ENCODE data around the gene PLVAP.

The PLVAP gene

DNA sequence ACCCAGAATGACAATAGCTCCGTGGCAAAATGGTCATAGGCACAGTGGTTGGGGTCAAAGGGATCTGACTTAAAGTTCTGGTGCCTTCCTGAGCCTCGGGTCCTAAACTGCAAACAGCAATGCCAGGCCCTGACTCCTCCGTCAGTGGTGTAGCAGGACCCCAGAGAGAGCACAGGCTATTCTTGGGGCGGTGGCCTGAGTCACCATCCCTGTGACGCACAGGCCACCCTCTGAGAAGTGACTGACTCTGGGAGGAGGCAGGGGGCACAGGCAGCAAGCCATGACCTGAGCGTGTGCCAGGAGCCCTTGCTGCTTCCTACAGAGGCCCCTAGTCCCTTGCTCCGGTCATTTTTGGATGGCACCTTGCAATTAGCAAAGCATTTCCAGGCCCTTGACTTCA is 18.7 kb downstream of the PLVAP start:
- H3K27ac ChIP-seq (ENCODE audit: low read depth, low read length), result no peak overlapping the region
- no peak overlapping the region for H3K9ac ChIP-seq (ENCODE audit: low read depth in 1 of 2, low read length in 2 of 2)
- no peaks in the 10 kb centered on the region for H3K27me3 ChIP-seq (ENCODE audit: control insufficient read depth in 1 of 2, insufficient read depth in 2 of 2, low read length in 2 of 2)
- no peak overlapping the region for H3K4me3 ChIP-seq (ENCODE audit: low read depth in 1 of 2, low read length in 2 of 2)
- H3K9me3 ChIP-seq (ENCODE audit: control insufficient read depth in 1 of 2, low read length in 2 of 2), result no peaks in the 10 kb centered on the region
- H3K4me1 ChIP-seq (ENCODE audit: control insufficient read depth in 1 of 2, insufficient read depth in 2 of 2, low read length in 2 of 2), result no peaks in the 10 kb centered on the region
- no peaks in the 10 kb centered on the region for H3K36me3 ChIP-seq (ENCODE audit: control insufficient read depth in 1 of 2, insufficient read depth in 2 of 2, low read length in 2 of 2)

DNA sequence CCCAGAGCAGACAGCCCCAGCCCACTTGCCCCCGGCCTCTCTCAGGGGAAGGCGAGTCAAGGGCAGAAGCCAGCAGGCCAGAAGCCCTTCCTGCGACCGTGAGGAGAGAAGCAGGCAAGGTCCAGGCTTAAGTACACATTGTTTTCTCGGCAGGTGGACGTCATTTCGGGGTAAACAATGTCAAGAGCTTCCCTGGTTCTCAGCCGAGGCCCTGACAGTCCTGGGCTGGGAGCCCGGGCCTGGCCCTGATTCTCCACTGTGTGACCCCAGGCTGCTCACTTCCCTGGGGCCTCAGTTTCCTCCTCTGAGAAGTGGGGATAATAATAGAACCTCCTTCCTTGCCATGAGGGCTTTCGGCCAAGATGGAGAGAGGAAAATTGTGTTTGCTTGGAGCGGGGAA is 19.4 kb downstream of the PLVAP start:
- H3K4me1 ChIP-seq (ENCODE audit: control insufficient read depth in 1 of 2, insufficient read depth in 2 of 2, low read length in 2 of 2), result no peaks in the 10 kb centered on the region

DNA sequence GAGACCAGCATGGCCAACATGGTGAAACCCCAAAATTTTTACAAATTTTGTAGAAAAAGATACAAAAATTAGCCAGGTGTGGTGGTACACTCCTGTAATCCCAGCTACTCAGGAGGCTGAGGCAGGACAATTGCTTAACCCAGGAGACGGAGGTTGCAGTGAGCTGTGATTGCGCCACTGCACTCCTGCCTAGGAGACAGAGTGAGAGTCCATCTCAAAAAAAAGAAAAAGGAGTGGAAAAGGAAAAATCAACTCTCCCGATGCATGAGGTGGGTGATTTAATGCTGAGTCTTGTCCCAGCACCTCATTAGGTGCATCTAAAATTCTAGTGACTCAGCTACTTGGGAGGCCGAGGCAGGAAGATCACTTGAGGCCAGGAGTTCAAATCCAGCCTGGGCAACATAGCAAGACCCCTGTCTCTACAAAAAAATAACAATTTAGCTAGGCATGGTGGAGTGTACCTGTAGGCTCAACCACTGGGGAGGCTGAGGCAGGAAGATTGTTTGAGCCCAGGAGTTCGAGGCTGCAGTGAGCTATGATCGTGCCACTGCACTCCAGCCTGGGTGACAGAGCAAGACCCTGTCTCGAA is 20.0 kb downstream of the PLVAP start:
- H3K27me3 ChIP-seq (ENCODE audit: control insufficient read depth in 1 of 2, insufficient read depth in 2 of 2, low read length in 2 of 2), result no peaks in the 10 kb centered on the region
- no peaks in the 10 kb centered on the region for H3K9me3 ChIP-seq (ENCODE audit: control insufficient read depth in 1 of 2, low read length in 2 of 2)
- H3K4me3 ChIP-seq (ENCODE audit: low read depth in 1 of 2, low read length in 2 of 2), result no peak overlapping the region
- no peaks in the 10 kb centered on the region for H3K36me3 ChIP-seq (ENCODE audit: control insufficient read depth in 1 of 2, insufficient read depth in 2 of 2, low read length in 2 of 2)
- H3K27ac ChIP-seq (ENCODE audit: low read depth, low read length), result no peak overlapping the region
- H3K4me1 ChIP-seq (ENCODE audit: control insufficient read depth in 1 of 2, insufficient read depth in 2 of 2, low read length in 2 of 2), result no peaks in the 10 kb centered on the region
- H3K9ac ChIP-seq (ENCODE audit: low read depth in 1 of 2, low read length in 2 of 2), result no peak overlapping the region

More for the DNA sequence above, 19.4 kb downstream of the PLVAP start:
- H3K27me3 ChIP-seq (ENCODE audit: control insufficient read depth in 1 of 2, insufficient read depth in 2 of 2, low read length in 2 of 2), result no peaks in the 10 kb centered on the region
- no peak overlapping the region for H3K4me3 ChIP-seq (ENCODE audit: low read depth in 1 of 2, low read length in 2 of 2)
- no peak overlapping the region for H3K9ac ChIP-seq (ENCODE audit: low read depth in 1 of 2, low read length in 2 of 2)
- no peaks in the 10 kb centered on the region for H3K9me3 ChIP-seq (ENCODE audit: control insufficient read depth in 1 of 2, low read length in 2 of 2)
- H3K36me3 ChIP-seq (ENCODE audit: control insufficient read depth in 1 of 2, insufficient read depth in 2 of 2, low read length in 2 of 2), result no peaks in the 10 kb centered on the region
- no peak overlapping the region for H3K27ac ChIP-seq (ENCODE audit: low read depth, low read length)

DNA sequence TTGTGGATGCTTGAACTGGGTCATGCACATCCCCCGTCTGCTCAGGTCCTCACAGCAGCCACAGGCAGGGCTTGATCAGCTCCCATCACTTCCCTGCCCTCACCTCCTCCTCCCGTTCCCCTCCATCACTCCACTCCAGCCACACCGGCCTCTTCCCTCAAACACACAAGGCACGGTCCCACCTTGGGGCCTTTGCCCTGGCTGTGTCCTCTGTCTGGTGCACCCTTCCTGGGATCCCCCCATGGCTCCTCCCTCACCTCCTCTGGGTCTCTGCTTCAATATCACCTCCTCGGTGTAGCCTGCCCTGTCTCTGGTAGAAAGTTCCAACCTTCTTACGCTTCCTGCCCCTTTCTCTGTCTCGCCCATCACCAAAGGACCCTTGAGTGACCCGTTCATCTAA is 23.8 kb downstream of the PLVAP start:
- Histone ChIP-seq H3K27ac (ENCODE audit: low read depth, low read length) (no peak overlapping the region), H3K4me1 (ENCODE audit: control insufficient read depth in 1 of 2, insufficient read depth in 2 of 2, low read length in 2 of 2) (peaks cover 0 to 5% of the 10 kb centered on the region in 2 donors), H3K36me3 (ENCODE audit: control insufficient read depth in 1 of 2, insufficient read depth in 2 of 2, low read length in 2 of 2) (no peaks in the 10 kb centered on the region)

DNA sequence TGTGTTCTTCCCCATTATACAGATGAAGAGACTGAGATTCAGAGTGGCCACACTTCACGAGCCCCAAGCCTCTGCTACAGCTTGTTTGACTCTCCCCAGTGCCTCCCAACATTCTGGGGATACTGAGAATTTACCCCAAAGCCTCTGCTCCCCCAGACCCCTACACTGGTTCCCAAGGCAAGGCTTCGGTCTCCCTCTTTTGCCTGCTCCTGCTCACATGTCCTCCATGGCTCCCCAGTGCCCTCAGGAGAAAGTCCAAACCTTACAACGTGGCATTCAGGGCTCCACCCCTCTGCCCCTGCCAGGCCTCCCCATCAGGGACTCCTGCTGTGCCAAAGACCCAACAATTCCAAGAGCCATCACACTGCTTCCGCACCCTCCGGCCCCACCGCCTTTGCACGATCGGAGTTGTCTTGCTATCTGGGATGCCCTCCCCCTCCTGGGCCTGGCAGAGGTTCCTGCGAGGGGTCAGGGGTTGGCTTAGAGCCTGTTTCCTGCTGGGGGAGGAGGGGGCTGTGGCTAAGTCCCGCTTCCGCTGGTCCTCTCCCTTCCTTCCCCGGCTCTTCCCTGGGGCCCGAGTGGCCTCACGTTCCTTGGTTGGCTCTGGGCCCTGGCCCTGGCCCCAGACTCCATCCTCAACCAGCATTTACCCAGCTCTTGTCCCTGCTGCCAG is 24.4 kb downstream of the PLVAP start:
- H3K9me3 ChIP-seq (ENCODE audit: control insufficient read depth in 1 of 2, low read length in 2 of 2), result no peaks in the 10 kb centered on the region
- H3K4me1 ChIP-seq (ENCODE audit: control insufficient read depth in 1 of 2, insufficient read depth in 2 of 2, low read length in 2 of 2), result peaks cover 0 to 5% of the 10 kb centered on the region in 2 donors
- peaks cover 0 to 7% of the 10 kb centered on the region in 2 donors for H3K27me3 ChIP-seq (ENCODE audit: control insufficient read depth in 1 of 2, insufficient read depth in 2 of 2, low read length in 2 of 2)
- H3K36me3 ChIP-seq (ENCODE audit: control insufficient read depth in 1 of 2, insufficient read depth in 2 of 2, low read length in 2 of 2), result no peaks in the 10 kb centered on the region
- no peak overlapping the region for H3K27ac ChIP-seq (ENCODE audit: low read depth, low read length)
- no peak overlapping the region for H3K4me3 ChIP-seq (ENCODE audit: low read depth in 1 of 2, low read length in 2 of 2)
- no peak overlapping the region for H3K9ac ChIP-seq (ENCODE audit: low read depth in 1 of 2, low read length in 2 of 2)

More for the DNA sequence above, 23.8 kb downstream of the PLVAP start:
- Histone ChIP-seq H3K9ac (ENCODE audit: low read depth in 1 of 2, low read length in 2 of 2) (no peak overlapping the region), H3K9me3 (ENCODE audit: control insufficient read depth in 1 of 2, low read length in 2 of 2) (no peaks in the 10 kb centered on the region), H3K27me3 (ENCODE audit: control insufficient read depth in 1 of 2, insufficient read depth in 2 of 2, low read length in 2 of 2) (peaks cover 0 to 7% of the 10 kb centered on the region in 2 donors), H3K4me3 (ENCODE audit: low read depth in 1 of 2, low read length in 2 of 2) (no peak overlapping the region)

DNA sequence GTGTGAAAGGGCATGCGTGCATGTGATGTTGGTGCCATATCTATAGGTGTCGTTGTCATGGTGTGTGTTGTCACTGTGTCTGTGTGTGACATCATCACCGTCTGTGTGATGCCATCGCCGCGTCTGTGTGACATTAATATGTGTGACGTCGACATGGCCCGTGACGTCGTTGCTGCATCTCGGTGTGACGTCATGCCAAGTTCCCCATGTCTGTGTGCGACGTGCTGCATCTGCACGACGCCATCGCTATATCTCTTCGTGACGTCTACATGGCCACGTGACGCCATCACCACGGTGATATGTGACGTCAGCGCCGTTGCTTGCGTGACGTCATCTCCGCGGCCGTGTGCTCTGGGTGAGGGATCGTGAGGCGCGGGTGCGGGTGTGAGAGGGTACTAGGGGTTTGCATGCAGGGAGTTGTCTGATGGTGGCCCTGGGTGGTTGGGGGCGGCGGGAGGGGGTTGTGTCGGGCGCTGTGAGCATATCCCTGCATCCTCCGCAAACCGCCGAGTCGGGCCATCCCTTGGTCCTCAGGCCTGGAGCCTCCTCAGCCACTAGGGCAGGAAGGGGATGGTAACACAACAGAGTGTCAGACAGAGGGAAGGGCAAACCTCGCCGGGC is 25.2 kb downstream of the PLVAP start:
- Histone ChIP-seq H3K9ac (ENCODE audit: low read depth in 1 of 2, low read length in 2 of 2) (no peak overlapping the region), H3K4me1 (ENCODE audit: control insufficient read depth in 1 of 2, insufficient read depth in 2 of 2, low read length in 2 of 2) (peaks cover 0 to 5% of the 10 kb centered on the region in 2 donors), H3K36me3 (ENCODE audit: control insufficient read depth in 1 of 2, insufficient read depth in 2 of 2, low read length in 2 of 2) (no peaks in the 10 kb centered on the region), H3K9me3 (ENCODE audit: control insufficient read depth in 1 of 2, low read length in 2 of 2) (no peaks in the 10 kb centered on the region), H3K4me3 (ENCODE audit: low read depth in 1 of 2, low read length in 2 of 2) (no peak overlapping the region), H3K27me3 (ENCODE audit: control insufficient read depth in 1 of 2, insufficient read depth in 2 of 2, low read length in 2 of 2) (peaks cover 0 to 7% of the 10 kb centered on the region in 2 donors), H3K27ac (ENCODE audit: low read depth, low read length) (no peak overlapping the region)

DNA sequence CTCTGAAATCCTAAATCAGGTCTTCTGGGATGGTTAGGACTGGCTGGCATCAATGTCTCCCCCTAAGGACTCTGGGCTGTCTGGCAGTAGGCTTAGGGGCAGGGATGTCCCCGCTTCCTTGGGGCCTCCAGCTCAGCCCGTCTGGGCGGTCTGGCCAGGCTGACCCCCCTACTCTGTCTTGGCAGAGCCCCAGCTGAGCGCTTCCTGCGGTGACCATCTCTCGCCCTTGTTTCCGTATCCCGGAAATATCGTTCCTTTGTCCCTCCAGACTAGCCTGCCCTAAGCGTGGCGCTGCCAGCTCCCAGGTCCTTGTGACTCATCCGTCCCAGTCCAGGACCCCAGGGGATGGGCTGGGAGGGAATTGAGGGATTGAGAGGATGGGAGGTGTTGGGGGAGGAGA is 28.4 kb downstream of the PLVAP start:
- Histone ChIP-seq H3K4me3 (ENCODE audit: low read depth in 1 of 2, low read length in 2 of 2) (peak overlapping the region in 1 of 2 donors; percentile 10), H3K27ac (ENCODE audit: low read depth, low read length) (no peak overlapping the region), H3K27me3 (ENCODE audit: control insufficient read depth in 1 of 2, insufficient read depth in 2 of 2, low read length in 2 of 2) (peaks cover 0 to 7% of the 10 kb centered on the region in 2 donors), H3K4me1 (ENCODE audit: control insufficient read depth in 1 of 2, insufficient read depth in 2 of 2, low read length in 2 of 2) (peaks cover 0 to 5% of the 10 kb centered on the region in 2 donors), H3K9me3 (ENCODE audit: control insufficient read depth in 1 of 2, low read length in 2 of 2) (no peaks in the 10 kb centered on the region), H3K9ac (ENCODE audit: low read depth in 1 of 2, low read length in 2 of 2) (no peak overlapping the region), H3K36me3 (ENCODE audit: control insufficient read depth in 1 of 2, insufficient read depth in 2 of 2, low read length in 2 of 2) (no peaks in the 10 kb centered on the region)

DNA sequence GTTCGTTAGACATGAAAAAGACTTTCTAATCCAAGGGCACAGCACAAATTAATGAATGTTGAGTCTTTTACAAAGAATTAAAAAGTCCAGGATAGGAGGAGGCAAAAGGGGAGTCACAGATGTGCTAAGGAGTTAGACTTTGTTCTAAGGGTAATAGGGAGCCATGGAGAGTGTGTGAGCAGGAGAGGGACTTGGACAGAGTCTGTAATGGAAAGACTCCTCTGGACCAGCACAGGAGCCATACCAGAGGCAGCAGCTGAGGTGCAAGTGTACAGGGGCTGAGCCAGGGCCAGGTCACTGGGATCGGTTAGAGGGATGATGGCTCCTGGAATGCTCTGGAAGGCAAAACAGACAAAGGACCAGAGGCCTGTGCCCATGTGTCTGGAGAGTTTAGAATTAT is 29.3 kb downstream of the PLVAP start:
- H3K27me3 ChIP-seq (ENCODE audit: control insufficient read depth in 1 of 2, insufficient read depth in 2 of 2, low read length in 2 of 2), result peaks cover 0 to 7% of the 10 kb centered on the region in 2 donors
- no peak overlapping the region for H3K9ac ChIP-seq (ENCODE audit: low read depth in 1 of 2, low read length in 2 of 2)
- peaks cover 0 to 5% of the 10 kb centered on the region in 2 donors for H3K4me1 ChIP-seq (ENCODE audit: control insufficient read depth in 1 of 2, insufficient read depth in 2 of 2, low read length in 2 of 2)
- no peak overlapping the region for H3K4me3 ChIP-seq (ENCODE audit: low read depth in 1 of 2, low read length in 2 of 2)
- no peaks in the 10 kb centered on the region for H3K9me3 ChIP-seq (ENCODE audit: control insufficient read depth in 1 of 2, low read length in 2 of 2)
- no peak overlapping the region for H3K27ac ChIP-seq (ENCODE audit: low read depth, low read length)
- no peaks in the 10 kb centered on the region for H3K36me3 ChIP-seq (ENCODE audit: control insufficient read depth in 1 of 2, insufficient read depth in 2 of 2, low read length in 2 of 2)

DNA sequence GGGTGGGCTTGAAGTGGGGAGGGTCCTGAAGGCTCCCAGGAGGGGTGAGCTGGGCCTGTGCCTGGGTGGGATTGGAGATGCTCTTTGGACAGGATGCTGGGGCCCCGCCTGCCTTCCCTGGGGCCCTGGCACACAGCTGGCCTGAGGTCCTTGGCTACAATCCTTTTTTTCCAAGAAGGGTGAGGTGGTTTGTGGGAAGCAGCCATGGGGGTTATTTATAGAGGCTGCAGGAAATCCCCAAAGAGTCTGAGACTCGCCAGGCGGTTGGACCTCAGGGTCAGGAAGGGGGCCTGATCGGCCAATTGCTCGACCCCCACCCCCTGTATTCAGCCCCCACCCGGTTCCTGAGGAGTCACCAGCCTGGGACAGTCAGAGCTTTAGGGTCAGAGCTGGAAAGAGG is 29.8 kb downstream of the PLVAP start:
- Histone ChIP-seq H3K27me3 (ENCODE audit: control insufficient read depth in 1 of 2, insufficient read depth in 2 of 2, low read length in 2 of 2) (peaks cover 0 to 7% of the 10 kb centered on the region in 2 donors), H3K36me3 (ENCODE audit: control insufficient read depth in 1 of 2, insufficient read depth in 2 of 2, low read length in 2 of 2) (no peaks in the 10 kb centered on the region), H3K9me3 (ENCODE audit: control insufficient read depth in 1 of 2, low read length in 2 of 2) (no peaks in the 10 kb centered on the region), H3K27ac (ENCODE audit: low read depth, low read length) (no peak overlapping the region), H3K9ac (ENCODE audit: low read depth in 1 of 2, low read length in 2 of 2) (no peak overlapping the region), H3K4me1 (ENCODE audit: control insufficient read depth in 1 of 2, insufficient read depth in 2 of 2, low read length in 2 of 2) (peaks cover 0 to 5% of the 10 kb centered on the region in 2 donors), H3K4me3 (ENCODE audit: low read depth in 1 of 2, low read length in 2 of 2) (no peak overlapping the region)

DNA sequence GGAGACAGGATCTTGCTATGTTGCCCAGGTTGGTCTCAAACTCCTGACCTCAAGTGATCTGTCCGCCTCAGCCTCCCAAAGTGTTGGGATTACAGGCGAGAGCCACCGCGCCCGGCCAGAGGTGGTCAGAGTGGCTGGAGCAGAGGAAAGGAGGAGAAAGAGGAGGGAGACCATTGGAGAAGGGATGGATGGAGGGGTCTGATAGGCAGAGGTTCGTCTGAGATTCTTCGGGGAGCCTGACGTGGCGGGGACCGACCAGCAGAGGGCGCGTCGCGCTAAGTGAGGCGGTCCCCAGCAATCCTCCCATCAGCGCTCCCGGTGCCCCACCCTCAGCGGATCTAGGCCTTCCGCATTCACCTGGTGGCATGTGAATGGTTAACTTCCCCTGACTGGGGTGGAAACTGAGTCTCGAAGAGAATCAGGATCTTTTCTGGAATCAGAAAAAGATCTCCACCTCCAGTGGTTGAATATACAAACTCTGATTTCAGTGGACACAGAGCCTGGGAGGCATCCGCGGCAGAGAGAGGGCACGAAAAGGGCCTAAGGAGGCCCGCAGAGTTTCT is 31.0 kb downstream of the PLVAP start:
- Histone ChIP-seq H3K4me1 (ENCODE audit: control insufficient read depth in 1 of 2, insufficient read depth in 2 of 2, low read length in 2 of 2) (peaks cover 0 to 5% of the 10 kb centered on the region in 2 donors), H3K4me3 (ENCODE audit: low read depth in 1 of 2, low read length in 2 of 2) (no peak overlapping the region), H3K9ac (ENCODE audit: low read depth in 1 of 2, low read length in 2 of 2) (no peak overlapping the region), H3K27me3 (ENCODE audit: control insufficient read depth in 1 of 2, insufficient read depth in 2 of 2, low read length in 2 of 2) (peaks cover 0 to 3% of the 10 kb centered on the region in 2 donors), H3K36me3 (ENCODE audit: control insufficient read depth in 1 of 2, insufficient read depth in 2 of 2, low read length in 2 of 2) (peaks cover 0 to 5% of the 10 kb centered on the region in 2 donors), H3K27ac (ENCODE audit: low read depth, low read length) (no peak overlapping the region), H3K9me3 (ENCODE audit: control insufficient read depth in 1 of 2, low read length in 2 of 2) (no peaks in the 10 kb centered on the region)

All from duodenal mucosa (tissue), 2 donors.